HG03432 (cell line): ENCODE results near the gene MYH11.

Experiments used
- ATAC-seq: cut with Tn5 transposase; IDR thresholded peaks from one replicate; pipeline ENCODE4 v1.9.1; 2021; ENCODE audit warnings: mild to moderate bottlenecking, moderate library complexity; ENCODE audit not compliant: unreplicated experiment

MYH11 gene

GRCh38 chr16:15856901-15857698 is at the start of gene MYH11:
TSS of gene MYH11 (minus strand) at chr16:15857028. CDS start at chr16:15838252, 18,776 bp downstream.
- ATAC-seq = no peak

DNA sequence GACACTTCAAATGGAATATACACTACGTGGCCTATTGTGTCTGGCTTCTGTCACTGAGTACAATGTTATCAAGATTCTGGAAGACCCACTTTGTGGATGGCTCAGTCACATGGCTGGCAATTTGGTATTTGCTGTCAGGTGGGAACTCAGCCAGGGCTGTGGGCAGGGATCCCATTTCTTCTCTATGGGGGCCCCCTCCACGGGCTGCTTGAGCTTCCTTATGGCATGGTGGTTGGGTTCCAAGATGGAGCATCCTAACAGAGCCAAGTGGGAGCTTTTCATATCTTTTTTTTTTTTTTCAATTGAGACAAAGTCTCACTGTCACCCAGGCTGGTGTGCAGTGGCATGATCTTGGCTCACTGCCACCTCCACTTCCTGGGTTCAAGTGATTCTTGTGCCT is 49.6 kb upstream of the MYH11 start:
- no peak for ATAC-seq

- ATAC-seq = no peak
Measured at GRCh38 chr16:15903960-15904359, 47.1 kb upstream of the MYH11 start.

DNA sequence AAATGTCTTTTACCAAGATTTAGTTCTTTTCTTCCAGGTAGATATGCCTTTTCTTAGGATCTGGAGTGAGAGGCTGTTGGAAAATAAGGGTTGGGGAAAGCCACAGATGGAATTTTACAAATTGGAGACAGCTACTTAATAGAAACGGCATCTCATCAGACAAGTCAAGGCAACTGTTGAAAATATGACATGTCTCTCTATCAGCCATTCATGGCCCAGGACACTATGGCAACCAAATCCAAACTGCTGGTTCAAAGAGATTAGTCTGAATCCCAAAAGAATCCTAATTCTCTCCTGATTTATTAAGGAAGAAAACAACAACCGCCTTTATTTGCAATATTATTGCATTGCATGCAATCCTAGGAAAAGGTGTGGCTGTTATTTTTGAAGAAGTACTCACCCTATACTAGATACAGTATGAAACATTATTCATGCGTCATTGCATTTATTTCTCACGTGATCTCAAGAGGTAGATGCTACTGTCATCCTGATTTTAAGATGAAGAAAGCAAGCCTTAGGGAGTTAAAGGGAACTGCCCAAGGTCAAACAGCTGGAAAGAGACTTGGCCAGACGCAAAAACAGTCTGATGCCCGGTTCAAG is 44.2 kb upstream of the MYH11 start:
- no peak for ATAC-seq

GRCh38 chr16:15900357-15900756 is 43.5 kb upstream of the MYH11 start:
- ATAC-seq = no peak

GRCh38 chr16:15899538-15900100 is 42.8 kb upstream of the MYH11 start:
- ATAC-seq = peak; percentile 72

GRCh38 chr16:15898654-15899053 is 41.8 kb upstream of the MYH11 start:
- ATAC-seq = no peak

DNA sequence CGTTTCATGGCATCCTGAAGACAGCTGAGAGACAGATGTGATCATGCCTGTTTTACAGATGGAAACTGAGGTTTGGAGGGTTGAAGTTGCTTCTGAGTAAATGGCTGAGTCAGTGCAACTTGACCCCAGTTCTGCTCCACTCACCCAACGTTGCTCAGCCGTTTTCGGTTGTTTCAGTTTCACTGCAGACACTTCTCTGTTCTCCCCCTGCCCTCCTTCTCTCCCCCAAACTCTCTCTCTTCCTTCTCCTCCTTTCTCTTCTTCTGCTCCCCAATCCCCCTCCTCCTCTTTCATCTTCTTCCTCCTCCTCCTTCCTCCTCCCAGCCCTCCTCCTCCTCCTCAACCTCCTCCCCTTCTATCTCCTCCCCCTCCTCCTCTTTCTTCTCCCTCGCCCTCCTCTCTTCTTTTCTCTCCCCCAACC is 41.0 kb upstream of the MYH11 start:
- peak; percentile 69 for ATAC-seq

GRCh38 chr16:15897121-15897780 is 40.4 kb upstream of the MYH11 start:
- no peak for ATAC-seq

GRCh38 chr16:15894571-15895374 is 37.9 kb upstream of the MYH11 start:
- no peak for ATAC-seq

DNA sequence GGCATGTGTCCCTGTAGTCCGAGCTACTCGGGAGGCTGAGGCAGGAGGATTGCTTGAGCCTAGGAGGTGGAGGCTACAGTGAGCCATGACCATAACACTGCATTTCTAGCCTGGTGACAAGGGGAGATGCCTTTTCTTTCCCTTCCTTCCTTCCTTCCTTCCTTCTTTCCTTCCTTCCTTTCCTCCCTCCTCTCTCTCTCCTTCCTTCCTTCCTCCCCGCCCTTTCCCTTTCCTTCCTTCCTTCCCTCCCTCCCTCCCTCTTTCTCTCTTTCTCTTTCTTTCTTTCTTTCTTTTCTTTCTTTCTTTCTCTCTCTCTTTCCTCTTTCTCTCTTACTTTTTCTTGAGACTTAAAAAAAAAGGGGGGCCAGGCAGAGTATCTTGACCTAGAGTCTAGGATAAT is 34.7 kb upstream of the MYH11 start:
- no peak for ATAC-seq

DNA sequence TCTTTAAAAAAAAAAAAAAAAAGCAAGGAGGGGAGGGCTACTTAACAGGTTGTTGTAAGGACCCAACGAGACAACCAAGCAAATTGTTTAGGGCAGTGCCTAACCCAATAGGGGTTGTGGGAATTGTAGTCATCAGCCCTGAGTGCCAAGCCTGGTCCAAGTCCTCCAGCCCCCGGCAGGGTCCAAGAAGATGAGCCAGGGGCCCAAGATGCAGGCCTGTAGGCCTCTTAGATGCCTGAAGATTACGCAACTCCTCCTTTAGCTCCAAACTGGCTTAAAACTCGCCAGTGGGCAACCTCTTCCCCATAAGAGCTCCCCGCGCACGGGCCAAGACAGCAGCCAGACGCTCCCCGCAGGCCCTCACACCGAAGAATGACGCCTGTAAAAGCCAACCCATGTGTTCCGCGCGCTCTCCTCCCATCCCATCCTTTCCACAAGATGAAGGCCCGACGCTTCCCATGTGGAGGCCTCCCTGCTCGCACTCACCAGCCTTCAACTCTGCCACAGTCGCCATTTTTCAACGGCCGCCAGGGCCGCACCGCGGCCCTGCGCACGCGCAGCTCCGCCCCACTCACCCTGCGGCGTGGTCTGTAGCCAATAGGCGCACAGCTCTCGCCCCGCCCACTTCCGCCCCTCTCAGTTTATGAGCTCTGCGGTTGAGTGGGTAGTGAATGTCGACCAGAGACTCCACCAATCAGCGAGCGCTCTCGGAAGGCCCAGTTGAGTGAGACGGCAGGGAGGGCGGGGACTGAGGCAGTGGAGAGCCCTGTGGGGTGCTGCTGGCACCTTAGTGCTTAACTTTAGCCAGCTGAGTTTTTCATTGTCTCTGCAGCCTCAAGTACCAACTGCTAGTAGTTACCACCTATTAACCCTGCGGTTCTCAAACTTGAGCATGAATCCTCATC is 31.5 kb upstream of the MYH11 start, which contains the start of gene CEP20:
Gene CEP20 (minus strand): TSS at position 532 of the 905 bp plus-strand sequence. CDS start 18 bp downstream, at position 514.
- peak; percentile 96 for ATAC-seq

GRCh38 chr16:15887283-15887682 is 30.5 kb upstream of the MYH11 start:
- no peak for ATAC-seq

- no peak for ATAC-seq
Measured at GRCh38 chr16:15886078-15886477, 29.2 kb upstream of the MYH11 start.

DNA sequence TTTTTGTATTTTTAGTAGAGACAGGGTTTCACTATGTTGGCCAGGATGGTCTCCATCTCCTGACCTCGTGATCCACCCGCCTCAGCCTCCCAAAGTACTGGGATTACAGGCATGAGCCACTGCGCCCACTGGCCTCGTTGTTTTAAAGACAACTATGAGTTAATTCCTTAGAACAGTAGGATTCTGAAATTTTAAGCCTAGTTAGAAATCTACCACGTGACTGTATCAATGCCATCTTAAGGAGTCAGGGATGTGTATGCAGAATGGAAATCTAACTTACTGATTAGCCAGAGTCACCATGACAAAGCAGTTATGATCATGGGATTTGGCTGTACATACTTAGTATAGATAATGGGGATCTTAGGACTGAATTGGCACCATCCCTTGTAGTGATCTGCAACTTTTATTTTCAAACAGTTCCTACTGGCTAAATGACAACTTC is 28.8 kb upstream of the MYH11 start:
- ATAC-seq = no peak

DNA sequence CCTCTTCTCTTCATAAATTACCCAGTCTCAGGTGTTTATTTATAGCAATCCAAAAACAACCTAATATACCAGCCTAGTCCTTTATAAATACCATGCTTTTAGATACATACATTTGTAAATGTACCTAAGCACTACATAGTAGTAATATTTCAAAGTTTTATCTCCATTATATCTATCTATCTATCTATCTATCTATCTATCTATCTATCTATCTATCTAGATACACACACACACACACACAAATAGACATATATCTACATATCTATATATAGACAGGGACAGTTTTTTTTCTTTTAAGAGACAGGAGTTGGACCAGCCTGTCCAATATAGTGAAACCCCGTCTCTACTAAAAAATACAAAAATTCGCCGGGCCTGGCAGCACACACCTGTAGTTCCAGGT is 25.7 kb upstream of the MYH11 start:
- ATAC-seq = no peak

GRCh38 chr16:15881794-15882379 is 25.1 kb upstream of the MYH11 start:
- ATAC-seq = no peak

DNA sequence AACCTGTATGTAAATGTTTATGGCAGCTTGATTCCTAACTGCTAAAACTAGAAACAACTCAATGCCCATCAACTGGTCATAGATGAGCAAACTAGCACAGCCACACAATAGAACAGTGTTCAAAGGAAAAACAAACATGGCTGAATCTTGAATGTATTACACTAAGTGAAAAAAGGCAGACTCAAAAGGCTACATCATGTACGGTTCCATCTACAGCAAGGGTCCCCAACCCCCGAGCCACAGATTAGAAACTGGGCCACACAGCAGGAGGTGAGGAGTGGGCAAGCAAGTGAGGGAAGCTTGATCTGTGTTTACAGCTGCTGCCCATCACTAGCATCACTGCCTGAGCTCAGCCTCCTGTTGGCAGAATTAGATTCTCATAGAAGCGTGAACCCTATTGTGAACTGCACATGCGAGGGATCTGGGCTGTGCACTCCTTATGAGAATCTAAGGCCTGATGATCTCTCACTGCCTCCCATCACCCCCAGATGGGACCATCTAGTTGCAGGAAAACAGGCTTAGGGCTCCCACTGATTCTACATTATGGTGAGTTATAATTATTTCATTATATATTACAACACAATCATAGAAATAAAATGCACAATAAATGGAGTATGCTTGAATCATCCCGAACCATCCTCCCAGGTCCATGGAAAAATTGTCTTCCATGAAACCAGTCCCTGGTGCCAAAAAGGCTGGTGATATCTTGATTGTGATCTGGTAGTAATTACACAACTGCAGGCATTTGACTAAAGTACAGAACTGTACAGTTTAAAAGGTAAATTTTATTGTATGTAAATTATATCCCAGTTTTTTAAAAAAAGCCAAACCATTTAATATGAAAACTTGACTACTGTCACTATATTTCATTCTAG is 23.8 kb upstream of the MYH11 start:
- no peak for ATAC-seq
